SK-N-SH treated with all-trans-retinoic acid at 6 μM for 48 hours (cell line): ENCODE measurements around the gene TBC1D9B.

Source experiments
- ATAC-seq: fragments of 200-7000 bp; cut with Tn5 transposase; 3 replicates; pipeline ENCODE4 v1.9.1; 2020; ENCODE audit warnings: mild to moderate bottlenecking, moderate library complexity
- ARNTL ChIP-seq: fragments of 450-650 bp; formaldehyde crosslinking; IDR thresholded peaks from 2 replicates; pipeline ENCODE4 v1.5.0; 2020; ENCODE audit warnings: low read depth, mild to moderate bottlenecking, moderate library complexity, borderline replicate concordance
- BACH2 ChIP-seq: fragments of 250-450 bp; sonication (Bioruptor Pico); IDR thresholded peaks from 2 replicates; pipeline ENCODE4 v1.9.0; 2021; ENCODE audit warnings: mild to moderate bottlenecking, borderline replicate concordance
- CSDC2 ChIP-seq: fragments of 250-450 bp; sonication (Bioruptor Pico); IDR thresholded peaks from 2 replicates; pipeline ENCODE4 v1.5.0; 2020; ENCODE audit warnings: mild to moderate bottlenecking, moderate library complexity
- ESRRG ChIP-seq: fragments of 250-450 bp; sonication (Bioruptor Pico); IDR thresholded peaks from 2 replicates; pipeline ENCODE4 v1.6.1; 2021; ENCODE audit warnings: mild to moderate bottlenecking
- GLIS3 ChIP-seq: fragments of 250-450 bp; sonication (Bioruptor Pico); IDR thresholded peaks from 2 replicates; pipeline ENCODE4 v1.5.0; 2020; ENCODE audit warnings: mild to moderate bottlenecking, moderate library complexity
- ISL1 ChIP-seq: fragments of 250-450 bp; sonication (Bioruptor Pico); IDR thresholded peaks from 2 replicates; pipeline ENCODE4 v2.1.2; 2022; ENCODE audit warnings: mild to moderate bottlenecking, moderate library complexity
- OSR1 ChIP-seq: fragments of 250-450 bp; sonication (Bioruptor Pico); IDR thresholded peaks from 2 replicates; pipeline ENCODE4 v1.8.0; 2022; ENCODE audit warnings: moderate library complexity, mild to moderate bottlenecking, inconsistent platforms
- PPARA ChIP-seq: fragments of 250-450 bp; sonication (Bioruptor Pico); IDR thresholded peaks from 2 replicates; pipeline ENCODE4 v1.5.0; 2020; ENCODE audit warnings: mild to moderate bottlenecking, borderline replicate concordance
- RARB ChIP-seq: fragments of 250-450 bp; sonication (Bioruptor Pico); IDR thresholded peaks from 2 replicates; pipeline ENCODE4 v1.8.0; 2021; ENCODE audit warnings: mild to moderate bottlenecking, moderate library complexity
- SNAI2 ChIP-seq: fragments of 250-450 bp; sonication (Bioruptor Pico); IDR thresholded peaks from 2 replicates; pipeline ENCODE4 v1.5.0; 2020; ENCODE audit warnings: mild to moderate bottlenecking, moderate library complexity
- TCF4 ChIP-seq: fragments of 250-450 bp; sonication (Bioruptor Pico); IDR thresholded peaks from 2 replicates; pipeline ENCODE4 v1.8.0; 2021; ENCODE audit warnings: mild to moderate bottlenecking, moderate library complexity, borderline replicate concordance
- ZC3H10 ChIP-seq: fragments of 250-450 bp; sonication (Bioruptor Pico); IDR thresholded peaks from 2 replicates; pipeline ENCODE4 v1.5.1; 2021; ENCODE audit warnings: mild to moderate bottlenecking, moderate library complexity
- ZFP3 ChIP-seq: fragments of 250-450 bp; sonication (Bioruptor Pico); IDR thresholded peaks from 2 replicates; pipeline ENCODE4 v1.5.0; 2020; ENCODE audit warnings: mild to moderate bottlenecking, moderate library complexity
- ZFP30 ChIP-seq: fragments of 450-650 bp; formaldehyde crosslinking; IDR thresholded peaks from 2 replicates; pipeline ENCODE4 v1.5.0; 2022; ENCODE audit warnings: mild to moderate bottlenecking, moderate library complexity
- ZNF565 ChIP-seq: fragments of 450-650 bp; formaldehyde crosslinking; conservative IDR thresholded peaks from 2 replicates; pipeline ENCODE4 v1.5.0; 2020; ENCODE audit warnings: low read depth, mild to moderate bottlenecking, moderate library complexity
- ZNF70 ChIP-seq: fragments of 450-650 bp; formaldehyde crosslinking; IDR thresholded peaks from 2 replicates; pipeline ENCODE4 v1.5.0; 2020; ENCODE audit warnings: mild to moderate bottlenecking, moderate library complexity
- TF ChIP-seq, protein P1 (sequence below): fragments of 250-450 bp; sonication (Bioruptor Pico); IDR thresholded peaks from 2 replicates; pipeline ENCODE4 v1.8.0; 2021; ENCODE audit warnings: low read depth, mild to moderate bottlenecking, moderate library complexity, borderline replicate concordance
- TF ChIP-seq, protein P2 (sequence below): fragments of 250-450 bp; sonication (Bioruptor Pico); IDR thresholded peaks from 2 replicates; pipeline ENCODE4 v1.8.0; 2020; ENCODE audit warnings: mild to moderate bottlenecking, moderate library complexity, borderline replicate concordance
- TF ChIP-seq, protein P3 (sequence below): fragments of 250-450 bp; sonication (Bioruptor Pico); IDR thresholded peaks from 2 replicates; pipeline ENCODE4 v1.5.1; 2021; ENCODE audit warnings: mild to moderate bottlenecking, moderate library complexity

The TBC1D9B gene

DNA sequence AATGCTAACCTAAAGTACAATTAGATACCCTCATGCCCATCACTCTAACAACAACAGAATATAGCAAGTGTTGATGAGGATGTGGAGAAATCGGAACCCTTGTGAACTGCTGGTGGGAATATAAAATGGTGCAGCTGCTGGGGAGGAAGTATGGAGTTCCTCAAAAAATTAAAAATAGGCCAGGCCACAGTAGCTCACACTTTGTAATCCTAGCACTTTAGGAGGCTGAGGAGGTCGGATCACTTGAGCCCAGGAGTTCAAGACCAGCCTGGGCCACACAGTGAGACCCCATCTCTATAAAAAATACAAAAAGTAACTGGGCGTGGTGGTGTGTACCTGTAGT is 31.1 kb downstream of the TBC1D9B start:
- no peak for ATAC-seq
- TF ChIP-seq ESRRG (CRISPR knock-in tag) (no peak), OSR1 (CRISPR knock-in tag) (no peak), BACH2 (no peak), ISL1 (CRISPR knock-in tag) (no peak), ZC3H10 (CRISPR knock-in tag) (no peak), TCF4 (CRISPR knock-in tag) (no peak), ZFP3 (CRISPR knock-in tag) (no peak), RARB (CRISPR knock-in tag) (no peak), ARNTL (CRISPR knock-in tag) (no peak), PPARA (CRISPR knock-in tag) (no peak), ZNF70 (CRISPR knock-in tag) (no peak)
- TF ChIP-seq, protein P1, sequence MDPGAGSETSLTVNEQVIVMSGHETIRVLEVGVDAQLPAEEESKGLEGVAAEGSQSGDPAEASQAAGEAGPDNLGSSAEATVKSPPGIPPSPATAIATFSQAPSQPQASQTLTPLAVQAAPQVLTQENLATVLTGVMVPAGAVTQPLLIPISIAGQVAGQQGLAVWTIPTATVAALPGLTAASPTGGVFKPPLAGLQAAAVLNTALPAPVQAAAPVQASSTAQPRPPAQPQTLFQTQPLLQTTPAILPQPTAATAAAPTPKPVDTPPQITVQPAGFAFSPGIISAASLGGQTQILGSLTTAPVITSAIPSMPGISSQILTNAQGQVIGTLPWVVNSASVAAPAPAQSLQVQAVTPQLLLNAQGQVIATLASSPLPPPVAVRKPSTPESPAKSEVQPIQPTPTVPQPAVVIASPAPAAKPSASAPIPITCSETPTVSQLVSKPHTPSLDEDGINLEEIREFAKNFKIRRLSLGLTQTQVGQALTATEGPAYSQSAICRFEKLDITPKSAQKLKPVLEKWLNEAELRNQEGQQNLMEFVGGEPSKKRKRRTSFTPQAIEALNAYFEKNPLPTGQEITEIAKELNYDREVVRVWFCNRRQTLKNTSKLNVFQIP, result no peak

DNA sequence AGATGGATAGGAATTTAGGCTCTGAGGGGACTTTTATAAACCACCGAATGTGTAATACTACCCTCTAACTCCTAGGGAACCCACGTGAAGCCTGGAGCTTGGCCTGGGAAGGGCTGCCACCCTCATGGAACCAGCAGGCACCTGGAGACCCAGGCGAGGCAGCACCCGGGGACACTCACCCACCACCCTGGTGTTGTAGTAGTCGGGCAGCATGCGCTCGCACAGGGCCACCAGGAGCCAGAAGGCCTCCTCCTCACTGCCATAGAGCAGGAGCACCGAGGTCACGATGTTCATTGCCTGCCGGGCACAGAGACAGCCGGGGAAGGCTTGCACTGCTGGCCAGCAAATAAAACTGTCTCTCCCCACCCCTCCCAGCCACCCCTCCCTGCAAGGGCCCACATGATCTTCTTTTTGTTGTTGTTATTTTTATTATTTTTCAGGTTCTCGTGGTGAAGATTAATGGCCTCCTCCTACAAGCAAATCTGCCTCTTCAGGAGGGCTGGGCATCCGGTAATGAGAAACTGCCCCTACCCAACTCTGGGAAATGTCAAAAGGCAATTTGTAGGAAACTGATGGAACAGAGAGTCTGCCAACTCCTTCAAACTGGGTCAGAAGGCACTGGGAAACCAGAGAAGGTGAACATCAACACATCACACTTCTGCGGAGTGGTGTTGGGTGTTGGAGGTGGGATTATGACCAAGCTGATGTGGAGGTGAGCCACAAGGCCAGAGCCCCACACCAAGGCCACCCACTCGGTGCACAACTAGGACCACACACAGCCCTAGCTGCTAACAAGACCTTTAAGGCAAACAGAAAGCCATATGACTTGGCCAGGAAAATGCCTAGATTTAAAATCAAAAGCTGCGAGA is 31.7 kb downstream of the TBC1D9B start:
- no peak for ATAC-seq
- TF ChIP-seq OSR1 (CRISPR knock-in tag) (no peak), ZC3H10 (CRISPR knock-in tag) (no peak), ZNF70 (CRISPR knock-in tag) (no peak), TCF4 (CRISPR knock-in tag) (no peak), ZNF565 (no peak), ISL1 (CRISPR knock-in tag) (no peak), ZFP3 (CRISPR knock-in tag) (no peak), ARNTL (CRISPR knock-in tag) (no peak)
- TF ChIP-seq, protein P1, result no peak
- TF ChIP-seq, protein P2, sequence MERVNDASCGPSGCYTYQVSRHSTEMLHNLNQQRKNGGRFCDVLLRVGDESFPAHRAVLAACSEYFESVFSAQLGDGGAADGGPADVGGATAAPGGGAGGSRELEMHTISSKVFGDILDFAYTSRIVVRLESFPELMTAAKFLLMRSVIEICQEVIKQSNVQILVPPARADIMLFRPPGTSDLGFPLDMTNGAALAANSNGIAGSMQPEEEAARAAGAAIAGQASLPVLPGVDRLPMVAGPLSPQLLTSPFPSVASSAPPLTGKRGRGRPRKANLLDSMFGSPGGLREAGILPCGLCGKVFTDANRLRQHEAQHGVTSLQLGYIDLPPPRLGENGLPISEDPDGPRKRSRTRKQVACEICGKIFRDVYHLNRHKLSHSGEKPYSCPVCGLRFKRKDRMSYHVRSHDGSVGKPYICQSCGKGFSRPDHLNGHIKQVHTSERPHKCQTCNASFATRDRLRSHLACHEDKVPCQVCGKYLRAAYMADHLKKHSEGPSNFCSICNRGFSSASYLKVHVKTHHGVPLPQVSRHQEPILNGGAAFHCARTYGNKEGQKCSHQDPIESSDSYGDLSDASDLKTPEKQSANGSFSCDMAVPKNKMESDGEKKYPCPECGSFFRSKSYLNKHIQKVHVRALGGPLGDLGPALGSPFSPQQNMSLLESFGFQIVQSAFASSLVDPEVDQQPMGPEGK, result no peak
- TF ChIP-seq, protein P3, sequence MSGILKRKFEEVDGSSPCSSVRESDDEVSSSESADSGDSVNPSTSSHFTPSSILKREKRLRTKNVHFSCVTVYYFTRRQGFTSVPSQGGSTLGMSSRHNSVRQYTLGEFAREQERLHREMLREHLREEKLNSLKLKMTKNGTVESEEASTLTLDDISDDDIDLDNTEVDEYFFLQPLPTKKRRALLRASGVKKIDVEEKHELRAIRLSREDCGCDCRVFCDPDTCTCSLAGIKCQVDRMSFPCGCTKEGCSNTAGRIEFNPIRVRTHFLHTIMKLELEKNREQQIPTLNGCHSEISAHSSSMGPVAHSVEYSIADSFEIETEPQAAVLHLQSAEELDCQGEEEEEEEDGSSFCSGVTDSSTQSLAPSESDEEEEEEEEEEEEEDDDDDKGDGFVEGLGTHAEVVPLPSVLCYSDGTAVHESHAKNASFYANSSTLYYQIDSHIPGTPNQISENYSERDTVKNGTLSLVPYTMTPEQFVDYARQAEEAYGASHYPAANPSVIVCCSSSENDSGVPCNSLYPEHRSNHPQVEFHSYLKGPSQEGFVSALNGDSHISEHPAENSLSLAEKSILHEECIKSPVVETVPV (CRISPR knock-in tag), result no peak

DNA sequence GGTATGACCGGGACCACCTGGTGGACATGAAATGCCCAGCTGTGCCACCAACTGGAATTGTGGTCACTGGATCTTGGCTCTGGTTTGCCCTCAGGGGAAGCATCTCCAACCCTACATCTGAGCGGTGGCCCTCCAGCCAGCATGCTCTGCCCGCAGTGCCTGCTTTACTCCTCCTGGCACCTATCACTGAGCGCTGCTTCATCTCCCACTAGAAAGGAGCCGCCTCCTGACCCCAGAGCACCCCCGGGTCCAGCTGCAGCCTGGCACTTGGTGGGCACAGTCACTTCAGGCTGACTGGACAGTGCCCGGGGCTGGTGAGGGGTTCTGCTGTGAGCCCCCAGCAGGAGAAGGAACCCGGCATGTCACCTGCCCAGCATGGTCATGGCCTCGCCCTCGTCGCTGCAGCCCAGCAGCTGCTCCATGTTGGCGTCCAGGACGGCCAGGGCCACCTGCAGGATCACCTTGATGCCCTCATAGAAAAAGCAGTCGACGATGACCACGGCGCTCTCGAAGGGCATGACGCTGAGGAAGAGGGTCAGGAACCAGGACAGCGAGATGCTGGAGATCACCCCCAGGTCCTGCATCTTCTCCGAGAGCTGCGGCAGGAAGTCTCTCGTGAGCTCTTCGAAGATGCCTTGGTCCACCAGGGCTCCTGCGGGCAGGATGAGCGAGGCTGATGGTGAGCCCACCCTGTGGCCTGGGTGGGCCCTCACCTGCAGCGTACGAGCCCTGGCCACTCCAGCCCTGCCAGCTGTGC is 33.0 kb downstream of the TBC1D9B start:
- no peak for ATAC-seq
- TF ChIP-seq ZC3H10 (CRISPR knock-in tag), result no peak
- TF ChIP-seq SNAI2 (CRISPR knock-in tag), result no peak
- TF ChIP-seq RARB (CRISPR knock-in tag), result no peak
- no peak for TF ChIP-seq GLIS3 (CRISPR knock-in tag)
- TF ChIP-seq ZFP30 (CRISPR knock-in tag), result no peak
- no peak for TF ChIP-seq ZNF70 (CRISPR knock-in tag)
- TF ChIP-seq, protein P1, result no peak
- TF ChIP-seq ISL1 (CRISPR knock-in tag), result no peak
- TF ChIP-seq, protein P3 (CRISPR knock-in tag), result no peak
- TF ChIP-seq CSDC2 (CRISPR knock-in tag), result no peak
- no peak for TF ChIP-seq ARNTL (CRISPR knock-in tag)
- no peak for TF ChIP-seq BACH2
- TF ChIP-seq, protein P2, result no peak
- TF ChIP-seq TCF4 (CRISPR knock-in tag), result no peak
